ENCODE data around the gene RAB44. TPM values are rescaled to one million over a fixed set of nuclear protein-coding genes. Genes with fewer than 3 reads are reported as not detected.

RAB44 gene
- total RNA-seq, 4 donors from 2014 or later: 0.14 to 1.1 (median 0.46) TPM

GRCh38 chr6:36742146-36742545, 44.5 kb downstream of the RAB44 start:
- intact Hi-C loops (cut with DNase I; ENCODE audit: low total_unique reads): no loop called here
- DNase-seq: no peak
- peaks cover 17 to 37% (median 24%) of the 10 kb centered on the region in 4 donors for H3K4me1 ChIP-seq
- peak overlapping the region in 2 of 4 donors; percentile 77 to 81 for H3K27ac ChIP-seq
- no peaks in the 10 kb centered on the region for H3K27me3 ChIP-seq
- no peak overlapping the region for H3K4me3 ChIP-seq
- H3K9me3 ChIP-seq: no peaks in the 10 kb centered on the region
- WGBS, 2 donors (ENCODE audit: low coverage in 1 of 2): 95% methylated on average over 19 of the region's 19 CpGs; no CpG with 5 or more reads in 1 of the 2 donors
- no peak for TF ChIP-seq EP300 (IDR thresholded peaks at IDR 0.05; ENCODE audit: low read depth)
- TF ChIP-seq POLR2AphosphoS5 (IDR thresholded peaks at IDR 0.05): no peak
- TF ChIP-seq CTCF (IDR thresholded peaks at IDR 0.05): no peak
- TF ChIP-seq POLR2A (IDR thresholded peaks at IDR 0.05): no peak
- no peaks in the 10 kb centered on the region for H3K36me3 ChIP-seq
- in situ Hi-C loops (cut with MboI; ENCODE audit: low pct_ligation_motif_present in 1 of 4, low pct_unique_long_range_greater_than_20kb in 1 of 4, low sequenced_read_pairs in 3 of 4): no loop called here

- peak; percentile 50 for DNase-seq
- peaks cover 17 to 37% (median 24%) of the 10 kb centered on the region in 4 donors for H3K4me1 ChIP-seq
- peak overlapping the region; percentile 77 to 90 (median 82) for H3K27ac ChIP-seq
- no peaks in the 10 kb centered on the region for H3K9me3 ChIP-seq
- intact Hi-C loops (cut with DNase I; ENCODE audit: low total_unique reads): no loop called here
- H3K27me3 ChIP-seq: no peaks in the 10 kb centered on the region
- H3K36me3 ChIP-seq: no peaks in the 10 kb centered on the region
- H3K4me3 ChIP-seq: peak overlapping the region in 1 of 4 donors; percentile 30
- no peak for TF ChIP-seq CTCF (IDR thresholded peaks at IDR 0.05)
- peak in 2 of 3 donors; percentile 21 to 58 for TF ChIP-seq POLR2AphosphoS5 (IDR thresholded peaks at IDR 0.05)
- in situ Hi-C loops (cut with MboI; ENCODE audit: low pct_ligation_motif_present in 1 of 4, low pct_unique_long_range_greater_than_20kb in 1 of 4, low sequenced_read_pairs in 3 of 4): no loop called here
- WGBS, 2 donors (ENCODE audit: low coverage in 1 of 2): 51% methylated on average over 5 of the region's 5 CpGs; no CpG with 5 or more reads in 1 of the 2 donors
Observed at GRCh38 chr6:36743032-36743431, 45.4 kb downstream of the RAB44 start.

GRCh38 chr6:36743538-36744303, 46.1 kb downstream of the RAB44 start:
- Histone ChIP-seq H3K4me1 (peaks cover 17 to 37% (median 24%) of the 10 kb centered on the region in 4 donors), H3K9me3 (no peaks in the 10 kb centered on the region), H3K36me3 (no peaks in the 10 kb centered on the region), H3K4me3 (peak overlapping the region in 1 of 4 donors; percentile 30), H3K27me3 (no peaks in the 10 kb centered on the region), H3K27ac (peak overlapping the region; percentile 77 to 90 (median 82))
- peak; percentile 58 for TF ChIP-seq POLR2A (IDR thresholded peaks at IDR 0.05)
- no peak for TF ChIP-seq CTCF (IDR thresholded peaks at IDR 0.05)
- TF ChIP-seq POLR2AphosphoS5 (IDR thresholded peaks at IDR 0.05): peak in 2 of 3 donors; percentile 60 to 73
- TF ChIP-seq EP300 (IDR thresholded peaks at IDR 0.05; ENCODE audit: low read depth): peak; percentile 69
- peak; percentile 87 for DNase-seq
- intact Hi-C loops (cut with DNase I; ENCODE audit: low total_unique reads): no loop called here
- 16 to 57% methylated on average over 5 to 24 of the region's 24 CpGs for WGBS, 2 donors (ENCODE audit: low coverage in 1 of 2)
- in situ Hi-C loops (cut with MboI; ENCODE audit: low pct_ligation_motif_present in 1 of 4, low pct_unique_long_range_greater_than_20kb in 1 of 4, low sequenced_read_pairs in 3 of 4): no loop called here

GRCh38 chr6:36744304-36744673, 46.7 kb downstream of the RAB44 start:
- in situ Hi-C loops (cut with MboI; ENCODE audit: low pct_ligation_motif_present in 1 of 4, low pct_unique_long_range_greater_than_20kb in 1 of 4, low sequenced_read_pairs in 3 of 4) (no loop called here), intact Hi-C loops (cut with DNase I; ENCODE audit: low total_unique reads) (no loop called here)
- Histone ChIP-seq H3K36me3 (no peaks in the 10 kb centered on the region), H3K4me1 (peaks cover 17 to 37% (median 24%) of the 10 kb centered on the region in 4 donors), H3K27me3 (no peaks in the 10 kb centered on the region), H3K4me3 (no peak overlapping the region), H3K9me3 (no peaks in the 10 kb centered on the region), H3K27ac (peak overlapping the region; percentile 77 to 90 (median 82))
- WGBS, 2 donors (ENCODE audit: low coverage in 1 of 2): 0 to 46% methylated on average over 1 to 2 of the region's 2 CpGs
- no peak for TF ChIP-seq EP300 (IDR thresholded peaks at IDR 0.05; ENCODE audit: low read depth)
- TF ChIP-seq CTCF (IDR thresholded peaks at IDR 0.05): peak in 1 of 5 experiments; percentile 26
- no peak for TF ChIP-seq POLR2A (IDR thresholded peaks at IDR 0.05)
- no peak for DNase-seq
